Left lung (tissue), 14 donors: Measurements from ENCODE around the gene NR0B1. TPM values are rescaled to one million over a fixed set of nuclear protein-coding genes. Genes with fewer than 3 reads are reported as not detected.

ENCODE experiments used
- ATAC-seq: fragments of 200-7000 bp; cut with Tn5 transposase; one replicate; pipeline ENCODE4 v1.9.1; 2020; ENCODE audit warnings: moderate library complexity
- DNase-seq, 4 donors: peaks; one replicate each; pipeline ENCODE4 v3.0.0-alpha.2; 2013 to 2020
- H3K27ac ChIP-seq, 2 donors: fragments of 200-600 bp; sonication (generic) in 1 of 2; one replicate each; pipeline versions ENCODE4 v1.5.0 to v1.8.0; 2020 to 2021
- H3K27me3 ChIP-seq, 2 donors: fragments of 200-600 bp; sonication (generic) in 1 of 2; one replicate each; pipeline versions ENCODE4 v1.5.0 to v1.8.0; 2020 to 2021
- H3K36me3 ChIP-seq, 2 donors: fragments of 200-600 bp; sonication (generic) in 1 of 2; one replicate each; pipeline versions ENCODE4 v1.5.0 to v1.8.0; 2020 to 2021
- H3K4me1 ChIP-seq, 2 donors: fragments of 200-600 bp; one replicate each; pipeline ENCODE4 v1.8.0; 2021
- H3K4me3 ChIP-seq, 2 donors: fragments of 200-600 bp; sonication (generic) in 1 of 2; one replicate each; pipeline versions ENCODE4 v1.5.0 to v1.8.0; 2020 to 2021; ENCODE audit warnings: mild to moderate bottlenecking in 1 of 2
- H3K9me3 ChIP-seq, 2 donors: fragments of 200-600 bp; sonication (generic) in 1 of 2; one replicate each; pipeline versions ENCODE4 v1.5.0 to v1.8.0; 2020 to 2021
- CTCF ChIP-seq, 2 donors: fragments of 200-600 bp; sonication (generic) in 1 of 2; IDR thresholded peaks; one replicate each; pipeline versions ENCODE4 v1.5.0 to v1.8.0; 2021; ENCODE audit warnings: antibody characterized with exemption in 2 of 2
- intact Hi-C, 2 donors: fragments of 100-400 bp; cut with DNase I; formaldehyde crosslinking; loops; one replicate each; pipeline versions ENCODE4 v1.11.2 to v1.14.2; 2022
- long read RNA-seq, 12 donors: library from polyadenylated mRNA in 2 of 12; unstranded in 2 of 12; transcript quantifications; one replicate each; pipeline ENCODE4 v2.0.0 and lab custom pipeline, GENCODE V29; 2019 to 2026
- polyA plus RNA-seq, 6 donors: library from polyadenylated mRNA; unstranded; fragments of 120-200 nt; gene quantifications; one replicate each; pipeline ENCODE4 v1.2.1, GENCODE V29; 2013; ENCODE audit not compliant: insufficient read length in 6 of 6
- total RNA-seq, 2 donors: library from RNA; stranded (reverse); fragmentation: NEBNext Ultra II Directional; extraction: Animal tissue kit (Norgen Biotek cat#: 25700); gene quantifications; one replicate each; pipeline ENCODE4 v1.2.1, GENCODE V29; 2021
- donor health status: DM: no; HTN: yes; CAD: no.
- donor health status: DM: no; HTN: no; CAD: no.

NR0B1 gene, protein sequence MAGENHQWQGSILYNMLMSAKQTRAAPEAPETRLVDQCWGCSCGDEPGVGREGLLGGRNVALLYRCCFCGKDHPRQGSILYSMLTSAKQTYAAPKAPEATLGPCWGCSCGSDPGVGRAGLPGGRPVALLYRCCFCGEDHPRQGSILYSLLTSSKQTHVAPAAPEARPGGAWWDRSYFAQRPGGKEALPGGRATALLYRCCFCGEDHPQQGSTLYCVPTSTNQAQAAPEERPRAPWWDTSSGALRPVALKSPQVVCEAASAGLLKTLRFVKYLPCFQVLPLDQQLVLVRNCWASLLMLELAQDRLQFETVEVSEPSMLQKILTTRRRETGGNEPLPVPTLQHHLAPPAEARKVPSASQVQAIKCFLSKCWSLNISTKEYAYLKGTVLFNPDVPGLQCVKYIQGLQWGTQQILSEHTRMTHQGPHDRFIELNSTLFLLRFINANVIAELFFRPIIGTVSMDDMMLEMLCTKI
- not detected for total RNA-seq
- polyA plus RNA-seq, result 1 to 10 TPM in 1 of 6 donors, under 1 TPM in 3, not detected in 2; 0.15 to 1.3 (median 0.34) TPM
- long read RNA-seq, donor 1, result 0 reads
- long read RNA-seq, donor 2, partial matches to known transcripts, result 0 of 1 reads
- long read RNA-seq, donor 2, other reads (novel, unspliced or antisense), result 0 of 1 reads
- long read RNA-seq, donor 3, result 0 reads
- long read RNA-seq, donor 4, result 0 reads
- long read RNA-seq, donor 5, partial matches to known transcripts, result 0 of 1 reads
- long read RNA-seq, donor 5, other reads (novel, unspliced or antisense), result 0 of 1 reads
- long read RNA-seq, donor 6, result 0 reads
- long read RNA-seq, donor 7, partial matches to known transcripts, result 0 of 1 reads
- long read RNA-seq, donor 7, other reads (novel, unspliced or antisense), result 0 of 1 reads
- long read RNA-seq, donor 8, result 0 reads
- long read RNA-seq, donor 9, result 0 reads
- long read RNA-seq, donor 10, result 0 reads
- long read RNA-seq, donor 11, partial matches to known transcripts, result 0 of 3 reads
- long read RNA-seq, donor 11, other reads (novel, unspliced or antisense), result 0 of 3 reads
- long read RNA-seq, donor 12, result 0 reads

- Histone ChIP-seq H3K36me3 (no peaks in the 10 kb centered on the region), H3K4me1 (no peaks in the 10 kb centered on the region), H3K9me3 (no peaks in the 10 kb centered on the region), H3K27ac (no peak within 1 kb of the TSS), H3K4me3 (no peak within 1 kb of the TSS), H3K27me3 (peaks cover 24 to 33% of the 10 kb centered on the region in 2 donors)
- no peak for TF ChIP-seq CTCF (IDR thresholded peaks at IDR 0.05)
- intact Hi-C loops, result no loop called here
- DNase-seq, result peak in 1 of 4 donors; percentile 46
- ATAC-seq, result no peak
These were observed at the start of gene NR0B1 for GRCh38 chrX:30309139-30309571. Gene NR0B1, minus strand, starts transcription at chrX:30309390. Its CDS starts 27 bp downstream, at chrX:30309363.

GRCh38 chrX:30349946-30350345, 40.8 kb upstream of the NR0B1 start:
- Histone ChIP-seq H3K4me3 (no peak overlapping the region), H3K9me3 (peaks cover 0 to 7% of the 10 kb centered on the region in 2 donors), H3K36me3 (no peaks in the 10 kb centered on the region), H3K4me1 (no peaks in the 10 kb centered on the region), H3K27ac (no peak overlapping the region), H3K27me3 (no peaks in the 10 kb centered on the region)
- DNase-seq (no peak), ATAC-seq (no peak)
- intact Hi-C loops, result no loop called here
- no peak for TF ChIP-seq CTCF (IDR thresholded peaks at IDR 0.05)

DNA sequence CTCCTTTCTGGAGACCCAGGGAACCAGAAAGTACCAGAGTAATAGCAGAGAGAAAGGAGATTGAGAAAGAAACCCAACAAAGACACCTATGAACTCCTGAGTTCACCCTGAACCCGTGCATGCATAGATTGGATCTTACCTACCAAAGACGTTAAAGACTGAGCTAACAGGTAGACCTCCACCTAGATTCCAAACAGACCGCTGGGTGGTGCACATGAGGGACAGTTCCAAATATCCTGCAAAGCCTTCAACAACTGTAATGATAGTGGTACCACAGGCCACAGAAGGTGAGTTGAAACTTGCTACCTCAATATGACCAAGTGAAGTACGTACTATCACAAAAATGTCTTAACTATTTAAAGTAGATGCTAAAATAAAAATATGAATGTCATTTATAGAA, 34.0 kb upstream of the NR0B1 start:
- ATAC-seq (no peak), DNase-seq (no peak)
- Histone ChIP-seq H3K27me3 (no peaks in the 10 kb centered on the region), H3K4me3 (no peak overlapping the region), H3K36me3 (no peaks in the 10 kb centered on the region), H3K9me3 (no peaks in the 10 kb centered on the region), H3K27ac (no peak overlapping the region), H3K4me1 (no peaks in the 10 kb centered on the region)
- TF ChIP-seq CTCF (IDR thresholded peaks at IDR 0.05), result no peak
- intact Hi-C loops, result no loop called here

GRCh38 chrX:30340753-30341152, 31.6 kb upstream of the NR0B1 start:
- Histone ChIP-seq H3K27ac (no peak overlapping the region), H3K4me1 (no peaks in the 10 kb centered on the region), H3K27me3 (no peaks in the 10 kb centered on the region), H3K9me3 (no peaks in the 10 kb centered on the region), H3K36me3 (no peaks in the 10 kb centered on the region), H3K4me3 (no peak overlapping the region)
- ATAC-seq (no peak), DNase-seq (no peak)
- TF ChIP-seq CTCF (IDR thresholded peaks at IDR 0.05), result no peak
- intact Hi-C loops, result no loop called here

GRCh38 chrX:30327762-30328161, 18.6 kb upstream of the NR0B1 start:
- DNase-seq, result no peak
- Histone ChIP-seq H3K4me1 (no peaks in the 10 kb centered on the region), H3K27me3 (no peaks in the 10 kb centered on the region), H3K27ac (no peak overlapping the region), H3K36me3 (no peaks in the 10 kb centered on the region), H3K9me3 (no peaks in the 10 kb centered on the region), H3K4me3 (no peak overlapping the region)
- TF ChIP-seq CTCF (IDR thresholded peaks at IDR 0.05), result no peak
- no peak for ATAC-seq
- intact Hi-C loops, result no loop called here
